HG02981 (cell line): ENCODE results near the gene NBAS.

Experiments used
- ATAC-seq: cut with Tn5 transposase; IDR thresholded peaks from one replicate; pipeline ENCODE4 v1.9.1; 2021; ENCODE audit warnings: mild to moderate bottlenecking, moderate library complexity; ENCODE audit not compliant: unreplicated experiment

The NBAS gene

DNA sequence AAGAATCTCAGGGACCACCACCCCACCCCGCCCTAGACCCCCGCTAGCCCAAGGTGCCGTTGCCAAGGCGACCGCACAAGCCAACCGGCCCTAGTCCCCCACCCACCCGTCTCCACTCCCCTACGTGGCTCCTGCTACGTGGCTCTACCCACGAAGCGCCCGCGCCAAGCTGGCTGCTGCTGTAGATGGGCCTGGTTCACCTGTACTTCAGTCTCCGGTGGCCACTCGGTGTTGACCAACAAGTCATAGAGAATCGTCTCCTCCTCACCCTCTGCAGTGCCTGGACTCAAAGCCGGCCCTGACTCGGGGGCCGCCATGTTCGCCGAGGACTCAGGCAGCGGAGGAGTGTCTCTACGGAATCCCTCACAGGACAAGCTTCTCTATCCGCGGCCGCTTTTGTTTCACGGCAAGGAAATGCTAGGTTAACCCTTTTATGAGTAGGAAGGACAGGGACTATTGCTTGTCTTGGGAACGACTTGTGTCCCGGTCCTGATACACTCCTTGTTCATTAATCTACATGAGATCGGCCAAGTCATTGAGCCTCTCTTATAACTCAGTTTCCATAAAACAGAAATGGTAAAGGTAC is at the start of gene NBAS:
NBAS (minus strand) TSS at position 347 of the 586 bp plus-strand sequence; CDS start at position 317, 30 bp downstream.
- peak; percentile 80 for ATAC-seq

DNA sequence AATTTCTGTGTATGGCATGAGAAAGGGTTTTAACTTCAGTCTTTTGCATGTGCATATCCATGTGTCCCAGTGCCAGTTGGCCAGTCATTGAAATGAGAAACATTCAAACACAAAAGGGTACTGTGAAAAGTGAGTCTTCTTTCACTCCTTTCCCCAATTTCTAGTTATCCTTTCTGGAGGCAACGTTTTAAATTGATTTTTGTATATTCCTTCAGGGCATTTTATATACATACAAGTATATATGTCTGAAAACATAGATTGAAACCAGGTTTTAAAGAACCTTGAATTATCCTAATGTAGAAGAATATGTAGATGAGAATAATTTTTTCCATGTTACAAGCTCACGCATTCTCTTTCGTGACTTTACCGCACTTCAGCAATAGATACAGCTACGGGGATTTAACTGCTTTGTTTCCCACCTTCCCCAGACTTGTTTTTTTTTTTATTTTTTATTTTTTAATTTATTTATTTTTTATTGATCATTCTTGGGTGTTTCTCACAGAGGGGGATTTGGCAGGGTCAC is 49.4 kb upstream of the NBAS start:
- no peak for ATAC-seq

DNA sequence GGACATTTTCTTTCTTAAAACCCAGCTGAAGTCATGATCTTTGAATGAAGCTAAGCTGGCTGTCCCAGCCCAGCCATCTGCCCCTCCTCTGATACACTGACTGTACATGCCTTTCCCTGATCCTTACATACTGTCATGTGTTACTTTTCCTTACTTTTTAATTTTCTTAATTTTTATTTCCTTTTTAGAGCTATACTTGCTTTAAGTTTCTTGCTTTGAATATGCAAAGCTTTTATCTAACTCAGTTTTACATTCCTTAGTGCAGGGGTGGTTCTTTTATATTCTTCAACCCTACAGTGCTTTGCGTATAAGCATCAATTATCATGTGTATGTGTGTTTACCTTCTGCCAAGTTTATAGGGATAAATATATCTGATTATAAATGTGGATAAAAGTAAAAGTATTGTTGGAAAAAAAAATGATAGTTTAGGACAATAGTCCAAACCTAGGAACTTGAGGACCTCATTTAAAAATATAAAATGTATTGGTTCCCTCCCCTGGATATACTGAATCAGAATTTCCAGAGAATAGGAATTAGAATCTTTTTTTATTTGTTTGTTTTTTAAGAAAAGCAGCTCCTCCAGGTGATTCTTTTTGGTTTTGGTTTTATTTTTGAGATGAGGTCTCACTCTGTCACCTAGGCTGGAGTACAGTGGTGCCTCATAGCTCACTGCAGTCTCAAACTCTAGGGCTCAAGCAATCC is 48.4 kb upstream of the NBAS start:
- no peak for ATAC-seq

DNA sequence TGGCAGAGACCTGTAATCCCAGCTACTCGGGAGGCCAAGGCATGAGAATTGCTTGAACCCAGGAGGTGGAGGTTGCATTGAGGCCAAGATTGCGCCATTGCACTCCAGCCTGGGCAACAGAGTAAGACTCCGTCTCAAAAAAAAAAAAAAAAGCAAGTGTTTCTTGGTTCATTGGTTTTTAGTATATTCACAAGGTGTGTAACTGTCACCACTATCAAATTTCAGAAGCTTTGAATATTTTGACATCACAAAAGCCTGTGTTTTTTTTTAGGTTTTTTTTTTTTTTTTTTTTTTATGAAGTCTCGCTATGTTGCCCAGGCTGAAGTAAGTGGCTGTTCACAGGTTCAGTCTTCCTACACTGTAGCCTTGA is 47.2 kb upstream of the NBAS start:
- ATAC-seq: no peak

DNA sequence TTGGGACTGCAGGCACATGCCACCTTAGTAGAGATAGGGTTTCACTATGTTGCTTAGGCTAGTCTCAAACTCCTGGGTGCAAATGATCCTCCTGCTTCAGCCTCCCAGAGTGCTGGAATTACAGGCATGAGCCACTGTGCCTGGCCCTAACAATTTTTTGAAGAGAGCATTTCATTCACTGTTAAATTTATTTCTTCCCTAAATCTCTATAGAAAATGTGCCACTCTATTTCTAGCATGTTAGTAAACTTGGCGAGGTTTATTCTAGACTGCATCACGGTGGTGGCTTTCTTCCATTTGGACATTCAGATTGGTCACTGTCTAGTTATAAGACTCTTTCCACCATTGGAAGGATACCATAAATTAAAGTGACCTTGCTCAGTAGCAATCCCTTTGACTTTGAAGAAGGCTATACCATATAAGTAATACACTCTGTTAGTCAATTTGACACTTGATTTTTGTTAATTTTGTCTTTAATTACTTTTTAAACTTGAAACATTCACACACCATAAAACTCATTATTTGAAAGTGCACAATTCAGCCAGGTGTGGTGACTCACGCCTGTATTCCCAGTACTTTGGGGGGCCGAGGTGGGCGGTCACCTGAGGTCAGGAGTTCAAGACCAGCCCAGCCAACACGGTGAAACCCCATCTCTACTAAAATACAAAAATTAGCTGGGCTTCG is 46.7 kb upstream of the NBAS start:
- no peak for ATAC-seq

DNA sequence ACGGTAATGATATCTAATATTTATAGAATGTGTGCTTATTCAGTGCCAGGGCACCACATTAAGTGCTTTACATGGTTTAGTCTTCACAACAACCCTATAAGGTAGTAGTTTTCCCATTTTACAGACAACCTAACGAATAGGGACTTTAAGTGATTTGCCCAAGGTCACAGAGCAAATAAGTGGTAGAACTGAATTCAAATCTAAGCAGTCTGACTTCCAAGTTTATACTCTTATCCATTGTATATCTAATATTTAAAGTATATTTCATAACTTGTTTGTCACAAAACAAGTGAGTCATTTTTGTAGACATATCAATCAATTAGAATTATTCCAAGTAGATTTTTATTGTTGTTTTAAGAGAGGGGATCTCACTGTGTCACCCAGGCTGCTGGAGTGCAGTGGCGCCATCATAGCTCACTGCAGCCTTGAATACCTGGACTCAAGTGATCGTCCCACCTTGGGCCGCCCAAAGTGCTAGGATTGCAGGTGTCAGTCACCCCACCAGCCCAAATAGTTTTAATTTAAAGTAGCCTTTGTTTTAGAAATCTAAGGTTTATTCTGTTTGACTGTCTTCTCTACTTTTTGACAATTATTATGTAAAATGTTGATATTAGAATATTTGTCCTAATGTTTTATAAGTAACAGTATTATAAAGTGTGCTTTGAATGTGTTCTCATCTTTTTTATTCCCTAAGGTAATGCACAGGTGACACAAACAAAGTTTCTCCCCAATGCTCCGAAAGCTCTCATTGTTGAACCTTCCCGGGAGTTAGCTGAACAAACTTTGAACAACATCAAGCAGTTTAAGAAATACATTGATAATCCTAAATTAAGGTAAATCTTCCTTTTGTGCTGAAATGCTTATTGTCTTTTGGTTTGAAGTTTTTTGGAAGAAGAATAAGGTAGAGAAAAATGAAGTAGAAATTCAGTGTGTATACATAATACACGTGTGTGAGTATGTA is 45.6 kb upstream of the NBAS start:
- ATAC-seq: no peak

DNA sequence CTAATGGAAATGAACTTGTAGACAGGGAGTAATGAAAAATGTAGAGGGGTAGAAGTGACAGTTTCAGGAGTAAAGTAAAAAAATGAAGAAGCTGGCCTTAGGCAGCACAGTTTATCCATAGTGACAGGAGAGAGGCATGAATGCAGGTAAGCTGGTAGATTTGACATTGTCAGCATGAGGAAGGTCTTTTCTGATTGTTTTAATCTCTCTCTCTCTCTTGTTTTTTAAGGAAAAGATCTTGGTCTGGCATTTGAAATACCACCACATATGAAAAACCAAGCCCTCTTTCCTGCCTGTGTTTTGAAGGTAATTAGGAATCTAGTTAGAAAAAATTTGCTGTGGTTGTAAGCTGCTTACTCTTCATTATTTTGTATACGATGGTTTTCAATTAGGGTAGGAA is 44.6 kb upstream of the NBAS start:
- ATAC-seq: no peak

DNA sequence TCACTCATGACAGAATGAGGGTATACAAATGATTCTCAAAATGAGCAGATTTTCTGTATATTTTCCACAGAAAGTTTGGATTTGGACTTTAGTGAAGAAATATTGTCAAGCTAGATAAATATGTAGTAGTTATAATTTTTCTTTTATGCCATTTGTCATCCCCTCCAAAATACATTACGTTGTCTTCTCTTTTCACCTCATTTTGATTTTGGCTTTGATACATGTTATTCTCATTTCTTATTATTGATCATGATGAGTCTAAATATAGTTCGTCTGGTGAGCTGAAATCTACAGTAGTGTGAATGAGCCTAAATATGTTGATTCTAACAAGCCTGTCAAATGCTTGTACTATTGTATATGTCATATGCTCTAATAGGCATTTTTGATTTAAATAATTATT is 42.8 kb upstream of the NBAS start:
- ATAC-seq: no peak

DNA sequence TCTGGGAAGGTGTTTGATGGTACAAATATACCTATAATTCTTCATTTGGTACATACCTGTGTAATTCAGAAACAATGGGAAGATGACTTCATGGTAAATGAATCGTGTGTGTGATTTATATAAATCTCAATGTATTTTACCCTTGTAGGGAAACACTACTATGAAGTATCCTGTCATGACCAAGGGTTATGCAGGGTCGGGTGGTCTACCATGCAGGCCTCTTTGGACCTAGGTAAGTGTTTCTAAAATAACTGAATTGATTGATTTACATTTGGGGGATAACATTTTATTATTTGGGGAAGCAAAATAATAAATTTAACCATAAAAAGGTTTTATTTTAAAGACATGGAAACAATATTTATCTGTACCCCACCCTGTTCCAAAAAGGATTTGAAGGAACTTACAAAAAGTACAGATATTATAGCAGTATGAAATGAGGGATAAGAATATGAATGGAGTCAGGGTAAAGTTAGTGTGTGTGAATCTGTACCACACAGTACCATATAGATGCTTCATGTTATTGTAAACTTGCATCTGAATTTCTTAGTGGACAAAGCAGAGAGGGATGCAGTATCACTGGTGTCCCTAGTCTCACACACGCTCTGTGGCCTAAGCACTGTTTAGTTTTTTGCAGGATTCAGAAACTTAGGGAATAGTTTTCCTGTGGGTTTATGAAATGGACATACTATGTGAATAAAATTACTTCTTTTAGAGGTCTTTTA is 42.1 kb upstream of the NBAS start:
- no peak for ATAC-seq

DNA sequence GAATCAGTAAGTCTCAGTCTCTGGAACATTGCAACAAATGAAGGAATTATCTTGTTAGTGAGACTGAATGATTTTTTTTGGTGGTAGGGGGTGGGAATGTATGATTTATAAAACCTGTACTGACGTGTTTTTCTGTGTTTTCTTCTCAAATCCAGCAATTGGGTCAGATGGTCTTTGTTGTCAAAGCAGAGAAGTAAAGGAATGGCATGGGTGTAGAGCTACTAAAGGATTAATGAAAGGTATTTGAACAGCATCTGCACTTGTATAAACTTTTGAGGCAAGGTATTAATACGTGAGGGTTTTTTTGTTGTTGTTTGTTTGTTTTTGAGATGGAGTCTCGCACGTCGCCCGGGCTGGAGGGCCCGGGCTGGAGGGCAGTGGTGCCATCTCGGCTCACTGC is 41.3 kb upstream of the NBAS start:
- ATAC-seq: no peak

DNA sequence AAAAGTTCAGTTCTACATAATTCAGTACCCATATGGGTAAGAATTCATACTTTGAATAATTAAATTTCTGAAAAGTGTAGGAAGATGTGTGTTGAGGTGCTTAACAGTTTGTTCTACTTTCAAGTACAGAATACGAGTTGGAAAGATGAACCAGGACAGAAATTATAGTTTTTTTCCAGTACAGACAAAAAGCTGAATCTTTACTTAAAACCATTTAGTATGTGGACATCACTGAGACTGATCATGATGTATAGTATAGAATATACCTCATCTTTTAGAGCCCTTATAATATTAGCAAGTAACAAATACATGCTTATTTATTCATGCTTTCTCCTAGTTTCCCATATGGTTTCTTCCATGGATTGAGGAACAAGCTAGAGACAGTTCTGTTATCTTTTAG is 40.5 kb upstream of the NBAS start:
- no peak for ATAC-seq

DNA sequence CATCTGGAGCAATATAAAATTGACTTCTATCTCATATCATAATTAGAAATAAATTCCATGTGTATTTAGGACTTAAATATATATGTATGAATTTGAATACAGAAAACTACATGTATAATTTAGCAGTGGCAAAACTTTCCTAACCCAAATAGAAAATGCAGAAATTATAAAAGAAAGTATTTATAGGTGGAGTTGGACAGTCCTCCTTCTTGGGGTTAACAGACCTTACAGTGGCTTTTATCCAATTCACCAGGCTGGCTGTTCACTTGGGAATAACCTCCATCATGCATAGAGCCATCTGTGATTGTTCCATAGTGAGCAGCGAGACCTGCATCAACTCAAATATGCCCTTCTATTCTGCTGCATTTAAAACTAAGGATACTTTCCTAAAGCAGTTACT is 38.9 kb upstream of the NBAS start:
- ATAC-seq: no peak

DNA sequence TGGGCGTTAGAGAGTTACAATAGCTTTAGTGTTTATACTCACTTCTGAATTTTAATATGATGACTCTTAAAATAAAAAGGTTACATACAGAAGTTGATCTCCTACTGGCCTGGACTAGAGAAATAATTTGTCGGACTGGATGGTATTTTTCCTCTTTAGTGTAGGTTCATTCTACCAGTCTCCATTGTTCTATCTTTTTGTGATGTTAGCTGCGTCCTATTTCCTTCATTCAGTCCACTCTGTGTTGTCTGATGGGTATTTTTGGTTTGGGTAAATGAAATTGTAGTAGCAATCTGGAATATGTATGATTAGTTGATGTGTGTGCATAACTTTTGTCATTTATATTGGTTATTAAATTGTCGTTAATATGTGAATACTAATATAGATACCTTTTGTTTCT is 35.8 kb upstream of the NBAS start:
- no peak for ATAC-seq

DNA sequence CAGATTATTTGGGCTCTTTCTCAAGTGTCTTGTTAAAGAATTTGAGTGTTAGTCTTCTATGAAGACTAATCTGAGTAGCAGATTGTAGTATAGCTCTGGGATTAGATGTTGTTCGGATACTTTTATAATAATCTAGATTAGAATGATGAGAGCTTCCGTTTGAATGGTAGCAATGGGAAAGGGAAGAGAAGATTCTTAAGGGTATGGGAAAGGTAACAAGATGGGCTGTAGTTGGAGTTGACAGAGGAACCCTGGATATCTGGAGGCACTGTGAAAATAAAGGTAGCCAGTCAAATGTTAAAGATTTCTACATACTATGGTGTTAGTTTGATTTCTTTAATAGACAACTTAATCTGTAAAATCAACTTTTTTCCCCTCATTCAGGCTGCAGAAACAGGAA is 35.2 kb upstream of the NBAS start:
- no peak for ATAC-seq

DNA sequence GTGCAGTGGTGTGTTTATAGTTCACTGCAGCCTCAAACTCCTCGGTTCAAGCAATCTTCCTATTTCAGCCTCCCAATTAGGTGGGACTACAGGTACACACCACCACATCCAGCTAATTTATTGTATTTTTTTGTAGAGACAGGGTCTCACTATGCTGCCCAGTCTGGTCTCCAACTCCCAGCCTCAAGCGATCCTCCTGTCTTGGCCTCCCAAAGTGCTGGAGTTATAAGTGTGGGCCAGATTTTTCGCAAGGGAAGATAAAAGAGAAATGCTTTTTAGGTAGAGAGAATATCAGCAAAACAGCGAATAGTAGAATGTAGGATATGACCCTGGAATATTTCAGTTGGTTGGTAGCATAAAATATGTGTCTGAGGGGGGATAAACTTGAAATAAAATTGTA is 34.8 kb upstream of the NBAS start:
- ATAC-seq: no peak

DNA sequence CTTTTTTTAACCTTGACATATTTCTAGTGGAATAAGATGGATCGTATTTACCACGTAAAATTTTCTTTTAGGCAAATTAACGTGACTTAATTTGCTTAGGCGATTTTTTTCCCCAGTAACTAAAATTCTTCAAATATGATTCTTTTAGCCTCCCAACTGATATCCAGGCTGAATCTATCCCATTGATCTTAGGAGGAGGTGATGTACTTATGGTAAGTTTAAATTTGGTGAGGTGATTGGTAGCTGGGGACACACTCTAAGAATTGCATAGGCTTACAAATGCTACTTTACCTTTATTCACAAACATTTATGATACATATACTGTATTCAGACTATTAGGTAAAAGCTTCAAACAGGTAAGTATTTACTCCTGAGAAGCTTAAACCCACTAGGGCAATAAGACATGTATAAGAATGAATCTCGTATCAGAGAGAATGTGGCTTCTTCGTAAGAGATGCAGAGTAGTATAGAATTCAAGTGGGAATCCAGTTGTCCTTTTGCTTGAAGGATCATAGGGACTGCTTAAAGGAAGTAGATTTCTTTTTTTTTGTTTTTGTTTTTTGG is 34.3 kb upstream of the NBAS start:
- no peak for ATAC-seq

DNA sequence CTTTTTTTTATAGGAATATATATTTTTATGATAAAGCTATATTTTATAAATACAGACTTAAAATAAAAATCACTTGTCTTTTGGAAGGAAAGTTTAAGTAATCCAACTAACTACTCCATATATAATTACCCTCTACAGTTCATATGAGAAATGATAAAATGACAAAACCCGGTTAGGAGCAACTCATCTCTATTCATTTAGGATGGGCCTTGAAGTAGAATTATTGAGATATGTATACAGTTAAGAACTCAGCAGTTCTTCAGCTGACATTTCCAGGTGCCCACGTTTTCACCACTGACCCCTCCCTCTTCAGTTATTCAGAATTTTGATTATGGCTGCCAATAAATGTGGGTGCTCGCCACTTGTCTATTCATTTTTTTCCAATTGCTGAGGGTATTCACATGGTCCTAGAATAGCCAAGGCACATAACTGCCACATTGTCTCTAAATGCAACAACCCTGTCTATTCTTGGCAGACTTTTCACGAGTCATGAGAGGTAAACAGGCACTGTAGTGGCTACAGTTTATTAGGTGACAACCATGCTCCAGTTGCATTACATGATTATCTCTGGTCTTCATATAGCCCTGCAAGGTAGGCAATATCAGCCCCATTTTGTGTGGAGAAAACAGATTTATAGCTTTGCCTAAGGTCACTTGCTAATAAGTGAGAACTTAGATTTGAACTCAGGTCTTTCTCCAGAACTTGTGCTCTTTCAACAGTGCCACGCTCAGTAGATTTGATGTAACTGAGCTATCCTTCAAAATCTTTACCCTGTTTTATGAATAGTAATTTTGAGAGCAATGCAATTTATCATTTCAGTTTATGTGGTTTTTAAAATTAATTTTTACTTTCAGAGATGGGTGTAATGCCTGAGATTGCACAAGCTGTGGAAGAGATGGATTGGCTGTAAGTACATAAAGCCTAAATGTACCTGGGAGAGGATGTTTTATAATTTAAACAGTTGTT is 33.4 kb upstream of the NBAS start:
- no peak for ATAC-seq

DNA sequence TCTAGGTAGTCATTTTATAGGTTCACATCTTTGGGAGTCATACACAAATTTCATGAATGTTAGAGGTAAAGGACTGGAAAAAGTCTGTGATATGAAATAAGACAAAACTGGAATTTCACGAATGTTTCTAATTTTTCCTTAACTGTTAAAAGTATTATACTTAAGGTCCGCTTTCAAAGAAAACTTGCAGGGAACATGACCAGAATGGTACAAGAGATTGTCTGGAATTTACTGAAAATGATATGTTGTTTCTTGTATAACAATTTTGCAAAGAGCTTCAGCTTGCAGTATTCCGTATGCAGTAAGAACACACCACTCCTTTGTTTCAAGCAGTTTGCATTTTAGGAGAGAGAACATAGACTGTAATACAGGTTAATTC is 32.2 kb upstream of the NBAS start:
- ATAC-seq: no peak
